ENCODE results near the gene MAP3K7. TPM values are rescaled to one million over a fixed set of nuclear protein-coding genes. Genes with fewer than 3 reads are reported as not detected.

The MAP3K7 gene
- total and polyA plus RNA-seq, 2 of the 8 experiments (the other 6 are each of a cell fraction or from before 2014, with no cell fraction given) = 27.3 to 34.8 TPM

DNA sequence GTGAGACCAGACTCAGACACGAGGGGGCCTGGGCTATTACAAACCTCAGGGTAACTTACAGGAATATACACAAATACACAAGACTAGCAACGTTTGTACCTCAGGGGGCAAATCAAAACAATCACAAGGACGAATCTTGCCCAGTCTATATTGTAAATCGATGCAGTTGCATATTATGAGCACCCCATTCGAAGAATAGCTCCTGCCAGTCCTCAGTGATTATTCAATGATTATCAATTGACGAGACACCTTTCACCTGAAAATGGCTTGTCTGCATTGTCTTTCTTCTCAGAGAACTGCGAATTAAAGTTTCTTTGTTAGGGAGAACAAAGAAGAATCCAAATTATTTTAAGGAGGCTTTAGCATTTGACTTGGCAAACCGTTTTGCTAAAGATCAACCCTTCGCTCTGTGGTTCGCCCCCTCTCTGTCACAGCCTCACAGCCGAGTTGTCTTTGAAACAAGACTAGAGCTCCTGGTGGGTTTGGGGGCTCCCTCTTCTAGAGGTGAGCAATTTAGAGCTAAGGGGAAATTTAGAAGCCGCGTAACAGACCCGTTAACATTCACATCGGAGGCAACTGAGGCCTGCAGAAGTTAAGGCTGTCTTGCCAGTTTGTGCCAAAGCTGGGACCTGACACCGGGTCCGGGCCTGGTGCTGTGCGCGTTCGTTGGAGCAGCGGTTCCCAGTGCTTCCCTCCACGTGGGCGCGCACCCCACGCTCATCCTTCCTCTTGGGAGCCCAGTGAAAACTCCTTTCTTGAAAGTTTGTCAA is 24.9 kb upstream of the MAP3K7 start (continued):
- TF ChIP-seq, protein P1, sequence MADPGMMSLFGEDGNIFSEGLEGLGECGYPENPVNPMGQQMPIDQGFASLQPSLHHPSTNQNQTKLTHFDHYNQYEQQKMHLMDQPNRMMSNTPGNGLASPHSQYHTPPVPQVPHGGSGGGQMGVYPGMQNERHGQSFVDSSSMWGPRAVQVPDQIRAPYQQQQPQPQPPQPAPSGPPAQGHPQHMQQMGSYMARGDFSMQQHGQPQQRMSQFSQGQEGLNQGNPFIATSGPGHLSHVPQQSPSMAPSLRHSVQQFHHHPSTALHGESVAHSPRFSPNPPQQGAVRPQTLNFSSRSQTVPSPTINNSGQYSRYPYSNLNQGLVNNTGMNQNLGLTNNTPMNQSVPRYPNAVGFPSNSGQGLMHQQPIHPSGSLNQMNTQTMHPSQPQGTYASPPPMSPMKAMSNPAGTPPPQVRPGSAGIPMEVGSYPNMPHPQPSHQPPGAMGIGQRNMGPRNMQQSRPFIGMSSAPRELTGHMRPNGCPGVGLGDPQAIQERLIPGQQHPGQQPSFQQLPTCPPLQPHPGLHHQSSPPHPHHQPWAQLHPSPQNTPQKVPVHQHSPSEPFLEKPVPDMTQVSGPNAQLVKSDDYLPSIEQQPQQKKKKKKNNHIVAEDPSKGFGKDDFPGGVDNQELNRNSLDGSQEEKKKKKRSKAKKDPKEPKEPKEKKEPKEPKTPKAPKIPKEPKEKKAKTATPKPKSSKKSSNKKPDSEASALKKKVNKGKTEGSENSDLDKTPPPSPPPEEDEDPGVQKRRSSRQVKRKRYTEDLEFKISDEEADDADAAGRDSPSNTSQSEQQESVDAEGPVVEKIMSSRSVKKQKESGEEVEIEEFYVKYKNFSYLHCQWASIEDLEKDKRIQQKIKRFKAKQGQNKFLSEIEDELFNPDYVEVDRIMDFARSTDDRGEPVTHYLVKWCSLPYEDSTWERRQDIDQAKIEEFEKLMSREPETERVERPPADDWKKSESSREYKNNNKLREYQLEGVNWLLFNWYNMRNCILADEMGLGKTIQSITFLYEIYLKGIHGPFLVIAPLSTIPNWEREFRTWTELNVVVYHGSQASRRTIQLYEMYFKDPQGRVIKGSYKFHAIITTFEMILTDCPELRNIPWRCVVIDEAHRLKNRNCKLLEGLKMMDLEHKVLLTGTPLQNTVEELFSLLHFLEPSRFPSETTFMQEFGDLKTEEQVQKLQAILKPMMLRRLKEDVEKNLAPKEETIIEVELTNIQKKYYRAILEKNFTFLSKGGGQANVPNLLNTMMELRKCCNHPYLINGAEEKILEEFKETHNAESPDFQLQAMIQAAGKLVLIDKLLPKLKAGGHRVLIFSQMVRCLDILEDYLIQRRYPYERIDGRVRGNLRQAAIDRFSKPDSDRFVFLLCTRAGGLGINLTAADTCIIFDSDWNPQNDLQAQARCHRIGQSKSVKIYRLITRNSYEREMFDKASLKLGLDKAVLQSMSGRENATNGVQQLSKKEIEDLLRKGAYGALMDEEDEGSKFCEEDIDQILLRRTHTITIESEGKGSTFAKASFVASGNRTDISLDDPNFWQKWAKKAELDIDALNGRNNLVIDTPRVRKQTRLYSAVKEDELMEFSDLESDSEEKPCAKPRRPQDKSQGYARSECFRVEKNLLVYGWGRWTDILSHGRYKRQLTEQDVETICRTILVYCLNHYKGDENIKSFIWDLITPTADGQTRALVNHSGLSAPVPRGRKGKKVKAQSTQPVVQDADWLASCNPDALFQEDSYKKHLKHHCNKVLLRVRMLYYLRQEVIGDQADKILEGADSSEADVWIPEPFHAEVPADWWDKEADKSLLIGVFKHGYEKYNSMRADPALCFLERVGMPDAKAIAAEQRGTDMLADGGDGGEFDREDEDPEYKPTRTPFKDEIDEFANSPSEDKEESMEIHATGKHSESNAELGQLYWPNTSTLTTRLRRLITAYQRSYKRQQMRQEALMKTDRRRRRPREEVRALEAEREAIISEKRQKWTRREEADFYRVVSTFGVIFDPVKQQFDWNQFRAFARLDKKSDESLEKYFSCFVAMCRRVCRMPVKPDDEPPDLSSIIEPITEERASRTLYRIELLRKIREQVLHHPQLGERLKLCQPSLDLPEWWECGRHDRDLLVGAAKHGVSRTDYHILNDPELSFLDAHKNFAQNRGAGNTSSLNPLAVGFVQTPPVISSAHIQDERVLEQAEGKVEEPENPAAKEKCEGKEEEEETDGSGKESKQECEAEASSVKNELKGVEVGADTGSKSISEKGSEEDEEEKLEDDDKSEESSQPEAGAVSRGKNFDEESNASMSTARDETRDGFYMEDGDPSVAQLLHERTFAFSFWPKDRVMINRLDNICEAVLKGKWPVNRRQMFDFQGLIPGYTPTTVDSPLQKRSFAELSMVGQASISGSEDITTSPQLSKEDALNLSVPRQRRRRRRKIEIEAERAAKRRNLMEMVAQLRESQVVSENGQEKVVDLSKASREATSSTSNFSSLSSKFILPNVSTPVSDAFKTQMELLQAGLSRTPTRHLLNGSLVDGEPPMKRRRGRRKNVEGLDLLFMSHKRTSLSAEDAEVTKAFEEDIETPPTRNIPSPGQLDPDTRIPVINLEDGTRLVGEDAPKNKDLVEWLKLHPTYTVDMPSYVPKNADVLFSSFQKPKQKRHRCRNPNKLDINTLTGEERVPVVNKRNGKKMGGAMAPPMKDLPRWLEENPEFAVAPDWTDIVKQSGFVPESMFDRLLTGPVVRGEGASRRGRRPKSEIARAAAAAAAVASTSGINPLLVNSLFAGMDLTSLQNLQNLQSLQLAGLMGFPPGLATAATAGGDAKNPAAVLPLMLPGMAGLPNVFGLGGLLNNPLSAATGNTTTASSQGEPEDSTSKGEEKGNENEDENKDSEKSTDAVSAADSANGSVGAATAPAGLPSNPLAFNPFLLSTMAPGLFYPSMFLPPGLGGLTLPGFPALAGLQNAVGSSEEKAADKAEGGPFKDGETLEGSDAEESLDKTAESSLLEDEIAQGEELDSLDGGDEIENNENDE (IDR thresholded peaks at IDR 0.05; ENCODE audit: insufficient replicate concordance, low read length) = peak; percentile 31
- TF ChIP-seq RAD21 (IDR thresholded peaks at IDR 0.05 in 1 of 2, conservative IDR thresholded peaks at IDR 0.05 in 1 of 2; ENCODE audit: low read depth in 2 of 2, low read length in 2 of 2) = 0 out of 4 replicates have a peak, but pooled peaks of 1 of the 2 experiments have one; percentile 20

All from H1 (cell line).